22Rv1 (cell line): ENCODE data around the gene CAPZA3.

Source experiments
- CTCF ChIP-seq: fragments of 450-650 bp; IDR thresholded peaks from 2 replicates; pipeline ENCODE4 v1.5.1; 2017; ENCODE audit warnings: mild to moderate bottlenecking
- ZFX ChIP-seq: fragments of 450-650 bp; IDR thresholded peaks from 2 replicates; pipeline ENCODE4 v1.6.1; 2017; ENCODE audit warnings: antibody characterized with exemption, borderline replicate concordance

GRCh38 chr12:18700271-18700670 lies 37.6 kb upstream of the CAPZA3 start:
- TF ChIP-seq CTCF (no peak), ZFX (no peak)
